ENCODE measurements around the gene KCND2.

The KCND2 gene

GRCh38 chr7:120412139-120413050 is 139.4 kb downstream of the KCND2 start:
- DNase-seq, result no peak

DNA sequence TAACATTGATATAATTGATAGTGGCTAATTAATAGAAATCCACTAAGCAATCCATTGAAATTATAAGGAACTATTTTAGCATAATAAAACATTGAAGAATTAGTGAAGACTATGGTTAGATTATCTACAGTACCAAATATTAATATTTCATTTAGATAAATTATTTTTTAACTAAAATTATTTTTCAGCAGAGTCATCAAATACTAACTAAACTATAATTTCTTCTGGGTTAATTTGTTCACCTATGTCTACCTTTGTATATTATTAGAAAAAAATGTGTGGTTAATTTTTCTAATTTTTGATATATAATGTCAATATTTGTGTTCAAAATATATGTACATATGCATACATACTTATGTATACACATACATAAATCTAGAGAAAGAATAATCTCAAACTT is 140.2 kb downstream of the KCND2 start:
- DNase-seq, result no peak

- no peak for DNase-seq
Observed at GRCh38 chr7:120417244-120417979, 144.4 kb downstream of the KCND2 start.

- DNase-seq, result no peak
Observed at GRCh38 chr7:120421151-120421651, 148.2 kb downstream of the KCND2 start.

DNA sequence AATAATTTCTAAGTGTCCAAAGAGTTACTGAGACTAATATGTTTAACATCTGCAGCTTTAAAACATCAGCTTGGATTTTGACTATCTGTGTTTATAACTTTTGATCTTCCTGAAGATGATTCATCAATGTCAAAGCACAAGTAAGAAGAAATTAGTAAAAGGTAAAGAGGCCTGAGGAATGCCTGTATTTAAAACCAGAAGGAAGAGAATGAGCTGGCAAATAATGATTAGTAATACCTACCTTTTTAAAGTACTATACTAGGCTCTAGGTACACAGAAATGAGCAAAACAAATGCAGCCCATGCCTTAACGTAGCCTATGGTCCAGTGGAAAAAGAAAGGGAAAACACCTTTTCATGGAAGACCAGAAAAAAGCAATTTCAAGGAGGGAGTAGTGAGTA is 158.0 kb downstream of the KCND2 start:
- DNase-seq, result no peak

- no peak for DNase-seq
Observed at GRCh38 chr7:120436487-120437060, 163.6 kb downstream of the KCND2 start.

DNA sequence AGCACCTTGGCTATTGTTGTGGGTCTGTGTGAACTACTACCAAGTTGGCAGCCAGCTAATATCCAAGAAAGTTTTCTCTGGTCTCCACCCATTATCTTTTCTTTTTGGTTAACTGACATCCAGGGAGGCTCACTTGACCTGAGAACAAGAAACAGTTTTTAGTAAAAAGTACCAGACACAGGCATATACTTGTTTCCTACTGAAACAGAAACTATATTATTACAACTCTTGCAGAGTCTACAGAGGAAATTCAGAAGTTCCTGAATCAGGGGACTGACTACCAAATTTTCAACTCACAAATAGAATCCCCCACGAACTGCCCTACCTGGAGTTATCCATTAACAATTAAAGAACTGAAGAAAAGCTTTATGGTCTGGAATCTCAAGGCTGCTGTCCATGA is 168.9 kb downstream of the KCND2 start:
- no peak for DNase-seq

- no peak for DNase-seq
Observed at GRCh38 chr7:120442838-120443237, 169.9 kb downstream of the KCND2 start.

DNA sequence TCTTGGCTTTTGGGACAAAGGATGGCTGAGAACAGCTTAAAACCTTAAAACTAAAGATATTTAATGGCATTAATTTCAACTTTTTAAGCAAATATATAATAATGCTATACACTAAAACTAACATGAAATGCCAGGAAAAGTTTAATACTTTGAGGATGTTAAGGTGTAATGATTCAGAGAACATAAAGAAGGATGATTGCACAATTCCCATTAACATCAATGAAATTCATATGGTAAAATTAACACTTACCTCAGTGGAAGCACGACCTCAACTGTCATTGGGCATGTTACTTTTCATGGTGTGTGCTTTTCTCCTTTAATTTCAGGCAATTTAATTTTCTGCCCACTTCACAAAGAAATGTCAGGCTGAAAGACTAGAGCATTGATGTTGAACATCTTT is 171.7 kb downstream of the KCND2 start:
- DNase-seq, result no peak

GRCh38 chr7:120445276-120445675 is 172.3 kb downstream of the KCND2 start:
- no peak for DNase-seq

GRCh38 chr7:120452665-120453064 is 179.7 kb downstream of the KCND2 start:
- no peak for DNase-seq

GRCh38 chr7:120456699-120457098 is 183.7 kb downstream of the KCND2 start:
- no peak for DNase-seq

GRCh38 chr7:120460949-120461348 is 188.0 kb downstream of the KCND2 start:
- DNase-seq, result peak; percentile 8

- DNase-seq, result no peak
Observed at GRCh38 chr7:120462991-120463390, 190.0 kb downstream of the KCND2 start.

DNA sequence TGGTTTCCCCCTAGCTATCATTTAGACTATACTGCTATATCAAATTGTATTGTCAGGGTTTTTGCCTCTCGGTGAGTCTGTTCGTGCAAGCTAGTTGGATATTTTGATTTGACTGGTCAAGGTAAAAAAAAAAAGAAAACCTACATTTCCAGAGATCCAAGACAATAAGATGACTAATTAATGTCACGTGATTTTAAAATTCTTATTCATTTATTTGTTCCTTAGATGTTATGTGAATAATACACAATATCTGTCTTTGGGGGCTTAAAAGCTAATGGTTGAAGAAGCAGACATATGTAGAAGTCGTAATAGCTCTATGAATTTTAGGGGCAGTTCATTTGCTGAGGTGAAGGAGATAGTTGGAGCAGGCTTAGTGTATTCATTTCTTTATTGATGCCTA is 191.1 kb downstream of the KCND2 start:
- DNase-seq, result no peak

DNA sequence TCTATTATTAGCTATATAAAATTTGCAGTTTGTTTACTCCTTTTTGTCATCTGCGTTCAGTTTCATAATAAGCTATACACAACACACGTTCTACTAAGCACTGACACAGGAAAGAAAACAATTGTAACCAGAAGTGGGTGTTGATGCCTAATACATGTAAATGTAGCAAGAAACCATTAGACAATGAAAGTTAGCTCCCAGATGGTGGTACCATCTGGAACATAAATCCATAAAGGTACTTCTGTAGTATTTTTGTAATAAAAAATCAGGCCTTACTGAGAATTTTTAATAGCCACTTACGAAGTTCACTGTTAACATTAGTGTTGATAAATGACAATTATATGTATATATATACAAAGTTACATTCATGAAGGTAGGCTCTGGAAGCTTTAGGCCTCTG is 194.7 kb downstream of the KCND2 start:
- peak; percentile 94 for DNase-seq

- DNase-seq, result no peak
Observed at GRCh38 chr7:120468611-120469010, 195.6 kb downstream of the KCND2 start.

DNA sequence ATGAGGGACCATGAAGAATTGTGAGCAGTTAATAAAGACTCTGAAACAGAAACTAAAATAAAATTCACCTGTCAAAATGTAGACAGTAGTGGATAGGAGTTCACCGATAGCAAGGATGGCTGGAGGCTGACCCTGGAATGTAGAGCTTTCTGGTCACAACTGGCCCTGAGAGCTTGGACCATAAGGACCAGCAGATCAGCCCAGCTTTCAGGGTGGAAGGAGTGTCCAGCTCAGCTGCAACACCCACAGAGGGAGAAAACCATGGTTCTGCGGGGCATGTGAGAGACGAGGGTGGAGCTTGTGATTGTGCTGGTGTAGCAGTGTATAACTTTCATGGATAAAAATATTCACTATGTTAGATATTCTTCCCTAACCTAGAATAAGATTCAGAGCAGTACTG is 199.9 kb downstream of the KCND2 start:
- DNase-seq, result no peak

DNA sequence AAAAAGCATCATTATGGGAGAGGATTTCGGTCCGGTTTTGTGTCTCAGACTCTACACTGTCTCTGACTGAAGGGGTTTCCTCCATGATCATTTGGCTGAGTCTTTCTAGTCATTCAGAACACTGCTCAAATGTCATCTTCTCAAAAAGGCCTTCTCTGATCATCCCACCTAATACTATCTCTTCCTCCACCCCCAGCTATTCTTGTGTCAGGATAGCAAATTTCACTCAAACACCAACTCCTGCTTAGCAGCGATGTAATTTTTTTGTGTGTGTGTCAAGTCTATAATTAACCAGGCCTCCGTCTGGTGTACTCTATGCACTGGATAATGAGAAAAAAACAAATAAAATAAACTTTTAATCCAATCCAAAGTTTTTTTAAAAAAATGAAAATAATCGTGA is 200.4 kb downstream of the KCND2 start:
- DNase-seq, result no peak

DNA sequence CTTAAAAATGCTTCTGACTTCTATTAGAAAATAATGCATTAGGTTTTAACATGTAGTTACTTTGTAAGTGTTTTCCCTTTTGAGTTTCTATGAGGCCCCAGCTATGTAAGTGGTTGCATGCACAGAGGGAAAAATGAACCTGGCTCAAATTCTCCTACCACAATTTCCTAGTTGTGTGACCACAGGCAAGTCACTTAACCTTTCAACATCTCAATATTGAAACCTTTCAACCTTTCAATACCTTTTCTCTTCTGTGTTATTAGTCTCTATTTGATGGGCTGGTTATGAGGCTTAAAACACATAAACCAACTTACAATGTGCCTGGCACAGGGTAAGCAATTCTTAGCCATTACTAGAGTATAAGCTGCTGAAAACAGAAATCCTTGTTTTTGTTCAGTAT is 203.0 kb downstream of the KCND2 start:
- no peak for DNase-seq

DNA sequence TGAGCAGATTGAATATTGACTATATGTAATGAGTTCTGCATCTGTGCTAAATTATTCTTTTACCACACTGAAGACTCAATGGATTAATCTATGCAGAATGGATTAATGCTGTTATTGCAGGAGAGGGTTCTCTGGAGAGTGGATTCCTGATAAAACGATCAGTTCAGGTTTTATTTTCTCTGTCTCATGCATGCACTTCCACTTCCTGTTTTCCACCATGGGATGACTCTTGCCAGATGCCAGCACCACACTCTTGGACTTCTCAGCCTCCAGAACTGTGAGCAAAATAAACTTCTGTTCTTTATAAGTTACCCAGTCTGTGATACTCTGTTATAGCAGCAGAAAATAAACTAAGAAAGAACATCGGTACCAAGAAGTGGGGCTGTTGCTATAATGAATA is 207.5 kb downstream of the KCND2 start:
- DNase-seq, result no peak

GRCh38 chr7:120480930-120481329 is 208.0 kb downstream of the KCND2 start:
- no peak for DNase-seq

- DNase-seq, result peak; percentile 27
Observed at GRCh38 chr7:120486164-120486563, 213.2 kb downstream of the KCND2 start.

DNA sequence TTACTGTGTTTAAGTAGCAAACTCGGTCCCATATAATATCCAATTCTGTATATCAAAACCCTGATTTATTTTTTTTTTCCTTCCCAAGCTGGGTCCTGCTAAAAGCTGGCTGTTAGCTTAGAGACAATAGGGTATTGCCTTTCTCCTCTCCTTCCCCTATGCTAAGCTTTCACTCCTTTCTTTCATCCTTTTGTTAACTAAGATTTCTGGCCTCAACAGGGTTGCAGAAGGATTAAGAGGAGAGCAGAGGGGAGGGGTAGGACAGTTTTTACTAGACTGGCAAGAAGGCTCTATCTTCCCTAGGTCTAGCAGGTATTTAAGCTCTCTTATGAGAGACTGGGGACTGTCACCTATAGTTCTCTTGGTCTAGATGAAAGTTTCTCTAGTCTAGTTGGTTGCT is 229.2 kb downstream of the KCND2 start:
- no peak for DNase-seq
